Measurements from ENCODE around the gene TIAM1.

GRCh38 chr21:31220575-31220974 is 123.5 kb downstream of the TIAM1 start:
- TF ChIP-seq, protein P1, sequence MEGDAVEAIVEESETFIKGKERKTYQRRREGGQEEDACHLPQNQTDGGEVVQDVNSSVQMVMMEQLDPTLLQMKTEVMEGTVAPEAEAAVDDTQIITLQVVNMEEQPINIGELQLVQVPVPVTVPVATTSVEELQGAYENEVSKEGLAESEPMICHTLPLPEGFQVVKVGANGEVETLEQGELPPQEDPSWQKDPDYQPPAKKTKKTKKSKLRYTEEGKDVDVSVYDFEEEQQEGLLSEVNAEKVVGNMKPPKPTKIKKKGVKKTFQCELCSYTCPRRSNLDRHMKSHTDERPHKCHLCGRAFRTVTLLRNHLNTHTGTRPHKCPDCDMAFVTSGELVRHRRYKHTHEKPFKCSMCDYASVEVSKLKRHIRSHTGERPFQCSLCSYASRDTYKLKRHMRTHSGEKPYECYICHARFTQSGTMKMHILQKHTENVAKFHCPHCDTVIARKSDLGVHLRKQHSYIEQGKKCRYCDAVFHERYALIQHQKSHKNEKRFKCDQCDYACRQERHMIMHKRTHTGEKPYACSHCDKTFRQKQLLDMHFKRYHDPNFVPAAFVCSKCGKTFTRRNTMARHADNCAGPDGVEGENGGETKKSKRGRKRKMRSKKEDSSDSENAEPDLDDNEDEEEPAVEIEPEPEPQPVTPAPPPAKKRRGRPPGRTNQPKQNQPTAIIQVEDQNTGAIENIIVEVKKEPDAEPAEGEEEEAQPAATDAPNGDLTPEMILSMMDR (IDR thresholded peaks at IDR 0.05; ENCODE audit: insufficient read depth, low read depth, low read length), result no peak
- TF ChIP-seq EZH2 (IDR thresholded peaks at IDR 0.05; ENCODE audit: insufficient read depth, low read length), result no peak
